GM18508 (cell line): ENCODE results near the gene PRKCE.

Source experiments
- ATAC-seq: cut with Tn5 transposase; IDR thresholded peaks from one replicate; pipeline ENCODE4 v1.9.1; 2021; ENCODE audit warnings: moderate number of reproducible peaks; ENCODE audit not compliant: insufficient read depth, unreplicated experiment

PRKCE gene

GRCh38 chr2:45943219-45944044 is 292.0 kb downstream of the PRKCE start:
- no peak for ATAC-seq

- no peak for ATAC-seq
Measured at GRCh38 chr2:45944074-45944473, 292.6 kb downstream of the PRKCE start.

- no peak for ATAC-seq
Measured at GRCh38 chr2:45945302-45945717, 293.8 kb downstream of the PRKCE start.

GRCh38 chr2:45946023-45946422 is 294.5 kb downstream of the PRKCE start:
- ATAC-seq = no peak

- no peak for ATAC-seq
Measured at GRCh38 chr2:45950606-45951005, 299.1 kb downstream of the PRKCE start.

GRCh38 chr2:45951025-45951727 is 299.7 kb downstream of the PRKCE start:
- no peak for ATAC-seq

- ATAC-seq = no peak
Measured at GRCh38 chr2:45952591-45952990, 301.1 kb downstream of the PRKCE start.

- ATAC-seq = no peak
Measured at GRCh38 chr2:45953376-45954027, 302.0 kb downstream of the PRKCE start.

GRCh38 chr2:45954233-45954850 is 302.9 kb downstream of the PRKCE start:
- ATAC-seq = no peak

- ATAC-seq = no peak
Measured at GRCh38 chr2:45957533-45958227, 306.2 kb downstream of the PRKCE start.

GRCh38 chr2:45960057-45960863 is 308.8 kb downstream of the PRKCE start:
- ATAC-seq = no peak

- no peak for ATAC-seq
Measured at GRCh38 chr2:45962177-45962921, 310.9 kb downstream of the PRKCE start.

GRCh38 chr2:45963816-45964215 is 312.3 kb downstream of the PRKCE start:
- ATAC-seq = no peak

GRCh38 chr2:45964223-45964841 is 312.9 kb downstream of the PRKCE start:
- no peak for ATAC-seq

GRCh38 chr2:45964906-45965305 is 313.4 kb downstream of the PRKCE start:
- ATAC-seq = no peak

- no peak for ATAC-seq
Measured at GRCh38 chr2:45965871-45966498, 314.5 kb downstream of the PRKCE start.

- ATAC-seq = no peak
Measured at GRCh38 chr2:45968946-45969584, 317.6 kb downstream of the PRKCE start.
